MG63 (cell line): Measurements from ENCODE around the gene WIPF3. TPM values are rescaled to one million over a fixed set of nuclear protein-coding genes. Genes with fewer than 3 reads are reported as not detected.

ENCODE experiments used
- total RNA-seq: library from RNA; depleted of rRNA; stranded (reverse); fragments of >200 nt; shearing (Covaris generic); gene quantifications from 2 replicates; pipeline ENCODE4 v1.2.3, GENCODE V29; 2014; ENCODE audit warnings: low replicate concordance; rRNA removed

Gene WIPF3
- total RNA-seq, 1 experiment from 2014 or later, result not detected

Other genes starting within 250 kb of the WIPF3 start
- gene PRR15, start 242.7 kb upstream of the WIPF3 start, total RNA-seq, result not detected in 2 replicates
- gene SCRN1, start 183.3 kb downstream of the WIPF3 start, total RNA-seq, result 29.0 and 35.7 TPM in 2 replicates
- gene FKBP14, start 220.2 kb downstream of the WIPF3 start, total RNA-seq, result 8.1 and 16.1 TPM in 2 replicates
- gene PLEKHA8, start 221.9 kb downstream of the WIPF3 start, total RNA-seq, result 8.6 and 10.6 TPM in 2 replicates